ENCODE data around the gene ZBTB7C.

Gene ZBTB7C

GRCh38 chr18:47981320-47981719 is 427.9 kb downstream of the ZBTB7C start:
- DNase-seq (ENCODE audit: extremely low read depth, low read depth), result no peak
- no peak for TF ChIP-seq CTCF (IDR thresholded peaks at IDR 0.05; ENCODE audit: low read depth, low read length, missing control alignments)
- no peak overlapping the region for H3K4me3 ChIP-seq (replicated peaks; ENCODE audit: low read depth, low read length)

- TF ChIP-seq CTCF (IDR thresholded peaks at IDR 0.05; ENCODE audit: low read depth, low read length, missing control alignments), result no peak
- DNase-seq (ENCODE audit: extremely low read depth, low read depth), result no peak
- no peak overlapping the region for H3K4me3 ChIP-seq (replicated peaks; ENCODE audit: low read depth, low read length)
Measured at GRCh38 chr18:47979611-47980200, 429.5 kb downstream of the ZBTB7C start.

- H3K4me3 ChIP-seq (replicated peaks; ENCODE audit: low read depth, low read length), result no peak overlapping the region
- DNase-seq (ENCODE audit: extremely low read depth, low read depth), result no peak
- no peak for TF ChIP-seq CTCF (IDR thresholded peaks at IDR 0.05; ENCODE audit: low read depth, low read length, missing control alignments)
Measured at GRCh38 chr18:47978603-47979002, 430.6 kb downstream of the ZBTB7C start.

GRCh38 chr18:47978141-47978540 is 431.0 kb downstream of the ZBTB7C start:
- TF ChIP-seq CTCF (IDR thresholded peaks at IDR 0.05; ENCODE audit: low read depth, low read length, missing control alignments), result no peak
- no peak overlapping the region for H3K4me3 ChIP-seq (replicated peaks; ENCODE audit: low read depth, low read length)
- DNase-seq (ENCODE audit: extremely low read depth, low read depth), result no peak

All from HFF-Myc (cell line).